Mononuclear cell (primary cell): ENCODE data around the gene ARID3B. TPM values are rescaled to one million over a fixed set of nuclear protein-coding genes. Genes with fewer than 3 reads are reported as not detected.

Experiments
- H3K27me3 ChIP-seq: 2 replicates; pipeline ENCODE4 v1.6.0; 2011; ENCODE audit warnings: low read length, control low read depth; ENCODE audit not compliant: insufficient read depth
- H3K4me1 ChIP-seq: 2 replicates; pipeline ENCODE4 v1.5.1; 2011; ENCODE audit warnings: mild to moderate bottlenecking, low read length, control low read depth; ENCODE audit not compliant: insufficient read depth
- H3K4me3 ChIP-seq: 2 replicates; pipeline ENCODE4 v1.5.1; 2011; ENCODE audit warnings: mild to moderate bottlenecking, low read length, moderate library complexity
- H3K9me3 ChIP-seq: 2 replicates; pipeline ENCODE4 v1.5.1; 2011; ENCODE audit warnings: low read depth, mild to moderate bottlenecking, control low read depth, low read length
- total RNA-seq: library from RNA; depleted of rRNA; stranded (reverse); fragments of >200 nt; gene quantifications from one replicate; pipeline ENCODE4 v1.2.3, GENCODE V29; 2012

Gene ARID3B
- total RNA-seq, 1 donor, result 36.4 TPM

GRCh38 chr15:74598126-74598842 is 57.3 kb downstream of the ARID3B start:
- Histone ChIP-seq H3K27me3 (no peaks in the 10 kb centered on the region), H3K4me3 (peak overlapping the region; percentile 57), H3K4me1 (peaks cover 18% of the 10 kb centered on the region), H3K9me3 (no peaks in the 10 kb centered on the region)

DNA sequence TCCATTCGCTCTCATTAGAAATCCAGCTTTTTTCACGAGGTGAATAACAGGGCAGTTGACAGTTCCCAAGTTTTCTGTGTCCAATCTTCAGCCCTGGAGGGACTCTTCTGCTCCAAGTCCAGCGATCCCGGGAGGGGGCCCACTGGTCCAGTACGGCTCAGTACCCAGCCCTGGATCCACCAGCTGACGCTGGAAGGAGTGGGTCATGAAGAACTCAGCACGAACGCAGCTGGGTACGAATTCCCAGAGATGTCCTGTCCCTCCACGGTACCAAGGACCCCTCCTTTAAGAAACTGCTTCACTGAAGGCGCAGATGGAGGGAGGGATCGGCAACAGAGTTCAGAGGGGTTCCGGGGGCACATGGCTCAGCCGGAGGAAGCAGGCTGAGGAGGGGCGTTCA is 58.1 kb downstream of the ARID3B start:
- H3K4me3 ChIP-seq, result no peak overlapping the region
- peaks cover 18% of the 10 kb centered on the region for H3K4me1 ChIP-seq
- no peaks in the 10 kb centered on the region for H3K27me3 ChIP-seq
- no peaks in the 10 kb centered on the region for H3K9me3 ChIP-seq

GRCh38 chr15:74603026-74603788 is 62.2 kb downstream of the ARID3B start:
- H3K4me3 ChIP-seq, result no peak overlapping the region
- peaks cover 13% of the 10 kb centered on the region for H3K4me1 ChIP-seq
- H3K27me3 ChIP-seq, result no peaks in the 10 kb centered on the region
- no peaks in the 10 kb centered on the region for H3K9me3 ChIP-seq

DNA sequence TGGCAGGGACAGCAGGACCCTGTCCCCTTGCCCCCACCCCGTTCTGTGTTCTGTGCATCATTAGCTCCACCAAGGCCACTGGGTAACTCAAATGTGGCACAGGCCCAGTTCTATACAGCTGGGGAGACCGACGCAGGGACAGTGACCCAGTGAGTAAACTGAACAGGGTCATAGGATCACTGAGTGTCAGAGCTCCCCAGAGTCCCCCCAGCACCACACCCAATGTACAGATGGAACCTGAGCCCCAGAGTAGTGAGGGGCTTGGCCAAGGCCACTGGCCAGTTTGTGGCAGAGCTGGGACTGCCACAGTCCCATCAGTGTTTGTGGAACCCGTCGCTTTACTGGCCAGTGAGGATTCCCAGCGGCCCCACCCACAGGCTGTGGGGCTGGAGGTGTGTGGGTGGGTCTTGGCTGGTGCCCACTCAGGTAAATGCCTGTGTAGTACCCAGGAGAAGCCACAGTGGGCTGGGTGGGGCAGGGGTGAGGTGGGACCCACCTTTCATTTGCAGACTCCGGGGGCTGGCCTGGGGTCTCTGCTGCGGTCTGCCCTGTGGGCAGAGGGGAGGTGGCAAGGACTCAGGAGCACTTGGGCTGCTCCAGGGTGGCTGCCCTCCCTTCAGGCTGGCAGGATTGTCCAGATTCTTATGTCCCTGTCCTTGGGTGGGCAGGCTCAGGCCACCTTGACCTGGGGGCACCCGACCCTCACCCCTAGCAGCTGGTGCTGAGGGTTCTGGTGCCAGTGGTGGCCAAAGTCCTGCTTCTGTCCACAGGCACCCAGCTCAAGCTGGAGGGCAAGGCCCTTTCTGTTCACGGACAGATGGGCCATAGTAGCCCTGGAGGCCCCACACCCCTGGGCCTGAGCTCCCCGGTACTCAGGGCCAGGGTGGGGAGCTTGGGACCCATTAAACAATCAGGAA is 63.0 kb downstream of the ARID3B start:
- no peak overlapping the region for H3K4me3 ChIP-seq
- no peaks in the 10 kb centered on the region for H3K27me3 ChIP-seq
- no peaks in the 10 kb centered on the region for H3K9me3 ChIP-seq
- H3K4me1 ChIP-seq, result peaks cover 8% of the 10 kb centered on the region

DNA sequence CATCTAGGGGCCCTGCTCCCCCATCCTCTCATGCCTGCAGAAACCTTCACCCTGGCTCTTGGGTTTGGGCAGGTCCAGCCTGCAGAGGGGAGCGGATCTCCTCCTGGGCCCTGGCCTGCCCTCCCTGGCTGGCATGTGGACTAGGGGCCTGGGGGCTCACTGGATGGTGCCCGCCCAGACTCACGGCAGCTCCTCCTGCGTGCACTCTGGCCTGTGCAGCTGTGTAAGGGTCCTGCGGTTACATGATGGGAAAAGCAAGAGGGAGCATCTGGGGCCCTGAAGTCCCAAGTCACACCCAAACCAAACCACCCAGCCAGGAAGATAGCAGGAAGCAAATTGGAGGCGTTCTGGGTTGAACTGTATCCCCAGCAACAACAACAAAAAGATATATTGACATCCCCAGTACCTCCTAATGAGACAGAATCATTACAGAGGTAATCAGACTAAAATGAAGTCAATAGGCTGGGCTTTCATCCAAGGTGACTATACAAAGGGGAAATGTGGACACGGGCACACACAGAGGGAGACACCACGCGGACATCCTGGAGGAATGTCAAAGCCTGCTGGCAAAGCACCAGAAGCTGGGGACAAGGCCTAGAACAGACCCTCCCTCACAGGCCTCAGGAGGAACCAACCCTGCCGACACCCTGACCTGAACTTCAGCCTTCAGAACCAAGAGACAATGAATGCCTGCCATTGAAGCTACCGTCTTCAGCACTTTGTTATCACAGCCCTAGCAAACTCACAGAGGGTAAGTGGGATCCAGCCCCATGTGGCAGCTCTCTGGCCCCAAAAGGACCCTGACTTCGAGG is 64.2 kb downstream of the ARID3B start:
- Histone ChIP-seq H3K27me3 (no peaks in the 10 kb centered on the region), H3K9me3 (no peaks in the 10 kb centered on the region), H3K4me1 (no peaks in the 10 kb centered on the region), H3K4me3 (no peak overlapping the region)

GRCh38 chr15:74605795-74606150 is 64.8 kb downstream of the ARID3B start:
- no peak overlapping the region for H3K4me3 ChIP-seq
- no peaks in the 10 kb centered on the region for H3K9me3 ChIP-seq
- no peaks in the 10 kb centered on the region for H3K4me1 ChIP-seq
- H3K27me3 ChIP-seq, result no peaks in the 10 kb centered on the region

- Histone ChIP-seq H3K9me3 (no peaks in the 10 kb centered on the region), H3K27me3 (no peaks in the 10 kb centered on the region), H3K4me3 (no peak overlapping the region), H3K4me1 (no peaks in the 10 kb centered on the region)
Measured at GRCh38 chr15:74608786-74609185, 67.8 kb downstream of the ARID3B start.

DNA sequence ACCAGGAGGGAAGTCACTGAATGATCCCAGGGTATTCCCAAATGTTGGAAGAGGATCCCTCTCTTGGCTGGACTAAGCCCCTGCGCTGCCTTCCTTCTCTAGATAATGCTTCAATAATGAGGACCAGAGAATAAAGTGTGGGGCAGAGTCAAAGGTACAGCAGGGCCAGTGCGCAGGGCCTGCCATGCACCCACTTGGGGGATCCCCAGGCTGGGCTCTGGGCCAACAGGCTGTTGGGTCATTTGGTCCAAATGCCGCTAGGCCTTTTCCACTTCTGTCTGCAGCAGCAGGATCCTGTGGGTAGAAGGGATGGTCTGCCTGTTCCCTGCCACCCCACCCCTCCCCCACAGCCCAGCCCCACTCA is 68.9 kb downstream of the ARID3B start:
- H3K9me3 ChIP-seq, result no peaks in the 10 kb centered on the region
- H3K4me1 ChIP-seq, result peaks cover 9% of the 10 kb centered on the region
- H3K27me3 ChIP-seq, result no peaks in the 10 kb centered on the region

DNA sequence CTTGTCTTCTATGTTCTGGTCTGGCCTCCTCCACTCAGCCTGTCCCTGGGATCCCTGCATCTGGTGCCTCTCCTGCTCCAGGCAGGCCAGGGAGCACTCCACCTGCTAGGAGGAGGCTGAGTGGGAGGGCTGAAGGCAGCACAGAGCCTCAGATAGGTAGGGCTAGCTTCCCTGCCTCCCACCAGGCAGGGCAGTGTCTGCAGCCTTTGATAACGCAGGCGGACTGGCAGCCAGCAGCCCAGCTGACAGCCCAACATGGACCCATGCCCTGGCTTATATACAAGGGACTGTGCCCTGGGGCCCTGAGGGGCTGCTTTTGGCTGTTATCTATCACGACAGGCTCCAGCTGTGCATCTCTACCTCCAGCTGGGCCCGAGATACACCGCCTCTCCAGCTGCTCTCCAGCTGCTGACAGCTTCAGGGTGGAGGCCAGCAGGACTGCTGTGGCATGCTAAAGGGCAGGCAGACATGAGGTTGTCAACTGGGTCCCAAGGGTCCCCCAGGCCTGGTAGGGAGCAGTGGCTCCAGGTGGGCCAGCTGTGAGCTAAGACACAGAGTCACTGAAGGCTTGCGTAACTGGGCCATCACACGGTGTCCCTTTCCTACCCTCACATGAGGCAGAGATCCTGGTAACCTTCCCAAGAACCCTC is 69.4 kb downstream of the ARID3B start:
- no peaks in the 10 kb centered on the region for H3K9me3 ChIP-seq
- H3K4me3 ChIP-seq, result no peak overlapping the region
- H3K4me1 ChIP-seq, result peaks cover 12% of the 10 kb centered on the region
- no peaks in the 10 kb centered on the region for H3K27me3 ChIP-seq

More for the DNA sequence above, 68.9 kb downstream of the ARID3B start:
- H3K4me3 ChIP-seq, result no peak overlapping the region

GRCh38 chr15:74611341-74611740 is 70.3 kb downstream of the ARID3B start:
- peaks cover 13% of the 10 kb centered on the region for H3K4me1 ChIP-seq
- H3K4me3 ChIP-seq, result no peak overlapping the region
- H3K9me3 ChIP-seq, result no peaks in the 10 kb centered on the region
- no peaks in the 10 kb centered on the region for H3K27me3 ChIP-seq

GRCh38 chr15:74611834-74612233 is 70.8 kb downstream of the ARID3B start:
- no peaks in the 10 kb centered on the region for H3K27me3 ChIP-seq
- H3K4me3 ChIP-seq, result no peak overlapping the region
- H3K9me3 ChIP-seq, result no peaks in the 10 kb centered on the region
- peaks cover 18% of the 10 kb centered on the region for H3K4me1 ChIP-seq

DNA sequence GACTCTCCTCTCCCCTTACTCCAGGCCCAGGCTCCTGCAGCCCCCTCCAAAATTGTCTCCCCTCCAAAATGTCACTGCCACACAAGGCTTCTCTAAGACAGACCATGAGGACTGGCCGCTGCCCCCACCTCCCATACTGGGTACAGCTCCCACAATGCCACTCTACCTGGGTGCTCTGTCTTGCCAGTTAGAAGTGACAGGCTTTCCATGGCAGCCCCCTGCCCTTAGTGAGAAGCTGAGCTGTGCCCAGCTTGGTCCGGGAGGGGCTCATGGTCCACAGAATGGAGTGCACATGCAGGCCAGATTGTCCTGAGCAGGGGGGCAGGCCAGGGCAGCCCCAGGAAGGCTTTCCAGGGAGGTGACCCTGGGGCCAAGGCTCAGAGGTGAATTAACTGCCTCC is 71.7 kb downstream of the ARID3B start:
- H3K4me3 ChIP-seq, result no peak overlapping the region
- H3K27me3 ChIP-seq, result no peaks in the 10 kb centered on the region
- H3K9me3 ChIP-seq, result no peaks in the 10 kb centered on the region
- peaks cover 27% of the 10 kb centered on the region for H3K4me1 ChIP-seq

- no peak overlapping the region for H3K4me3 ChIP-seq
- no peaks in the 10 kb centered on the region for H3K27me3 ChIP-seq
- H3K9me3 ChIP-seq, result no peaks in the 10 kb centered on the region
- H3K4me1 ChIP-seq, result peaks cover 33% of the 10 kb centered on the region
Measured at GRCh38 chr15:74613089-74613952, 72.3 kb downstream of the ARID3B start.
